Thymus (tissue), 11 donors: ENCODE results near the gene ZNF550. TPM values are rescaled to one million over a fixed set of nuclear protein-coding genes. Genes with fewer than 3 reads are reported as not detected.

Experiments used
- DNase-seq, 9 donors: peaks; one replicate each; pipeline ENCODE4 v3.0.0-alpha.2; 2013; ENCODE audit warnings: low spot score in 9 of 9, low read depth in 6 of 9, missing footprints in 1 of 9
- H3K27ac ChIP-seq, 2 donors: one replicate each; pipeline ENCODE4 v1.5.1; 2013; ENCODE audit warnings: control low read depth in 1 of 2, low read depth in 1 of 2, low read length in 1 of 2, mild to moderate bottlenecking in 1 of 2, moderate library complexity in 1 of 2
- H3K27me3 ChIP-seq, 2 donors: one replicate each; pipeline ENCODE4 v1.5.1; 2013; ENCODE audit warnings: low read length in 1 of 2; ENCODE audit not compliant: control insufficient read depth in 2 of 2, insufficient read depth in 1 of 2
- H3K36me3 ChIP-seq, 2 donors: one replicate each; pipeline ENCODE4 v1.5.1; 2013; ENCODE audit warnings: low read length in 1 of 2, mild to moderate bottlenecking in 1 of 2, moderate library complexity in 1 of 2; ENCODE audit not compliant: control insufficient read depth in 2 of 2, insufficient read depth in 2 of 2
- H3K4me1 ChIP-seq, 2 donors: one replicate each; pipeline ENCODE4 v1.5.1; 2013; ENCODE audit warnings: low read length in 2 of 2; ENCODE audit not compliant: control insufficient read depth in 2 of 2, insufficient read depth in 2 of 2
- H3K4me3 ChIP-seq, 2 donors: one replicate each; pipeline ENCODE4 v1.5.1; 2013; ENCODE audit warnings: low read length in 2 of 2, control low read depth in 1 of 2, mild to moderate bottlenecking in 1 of 2
- H3K9me3 ChIP-seq, 2 donors: one replicate each; pipeline ENCODE4 v1.5.1; 2013; ENCODE audit warnings: low read length in 1 of 2, mild to moderate bottlenecking in 1 of 2; ENCODE audit not compliant: control insufficient read depth in 2 of 2, insufficient read depth in 1 of 2
- WGBS: extraction: QIAGEN DNeasy Blood & Tissue Kit; methylation state at CpG from one replicate; pipeline ENCODE4 v1.1.7; 2013; 5-methylcytosine and 5-hydroxymethylcytosine counted together
- polyA plus RNA-seq: library from polyadenylated mRNA; stranded (reverse); fragments of 200-250 nt; gene quantifications from one replicate; pipeline ENCODE4 v1.2.3, GENCODE V29; 2013
- total RNA-seq: library from RNA; stranded (reverse); fragments of 120-200 nt; gene quantifications from one replicate; pipeline ENCODE4 v1.2.4, GENCODE V29; 2013
- donor health status: healthy.

The ZNF550 gene
- total and polyA plus RNA-seq, 2 donors = 8.0 to 11.8 TPM

DNA sequence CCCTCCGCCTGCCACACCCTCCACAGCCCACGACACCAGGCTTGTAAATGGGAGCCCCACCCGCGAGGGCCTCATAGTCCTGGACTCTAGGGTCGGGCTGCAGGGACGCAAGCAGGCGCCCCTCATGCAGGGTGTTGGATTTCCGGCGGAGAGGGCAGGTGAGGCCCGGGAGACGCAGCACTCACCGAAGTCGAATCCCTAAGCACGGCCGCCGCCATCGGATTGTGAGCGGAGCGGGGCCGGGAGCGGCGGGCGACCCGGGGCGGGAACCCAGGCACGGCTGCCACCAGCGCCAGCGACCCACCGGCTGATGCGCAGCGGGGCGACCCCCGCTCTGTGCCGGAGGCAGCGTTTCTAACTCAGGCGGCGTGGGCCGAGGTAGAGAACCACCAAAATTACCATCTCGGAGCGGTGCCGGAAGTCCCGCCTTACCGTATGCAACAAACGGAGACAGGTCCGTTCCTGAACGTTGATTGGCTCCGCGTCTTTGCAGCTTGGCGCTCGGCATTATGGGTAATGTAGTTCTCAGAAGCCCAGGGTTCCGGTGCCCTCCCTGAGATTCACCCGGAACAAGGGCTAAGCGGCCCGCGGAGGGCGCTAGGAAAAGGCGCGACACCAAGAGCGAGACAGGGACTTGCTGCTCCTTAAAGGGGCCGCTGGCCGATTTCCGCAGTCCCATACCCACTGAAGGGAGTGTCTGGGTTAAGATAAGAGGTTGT lies 19.0 kb upstream of the ZNF550 start, which contains the start of gene ZNF416:
Gene ZNF416 (minus strand): TSS at position 425 of the 719 bp plus-strand sequence. CDS start 207 bp downstream, at position 218.
- H3K9me3 ChIP-seq = peaks cover 25 to 56% of the 10 kb centered on the region in 2 donors
- peak within 1 kb of the TSS; percentile 75 to 85 for H3K4me3 ChIP-seq
- H3K27me3 ChIP-seq = no peaks in the 10 kb centered on the region
- H3K36me3 ChIP-seq = peaks cover 26 to 34% of the 10 kb centered on the region in 2 donors
- peaks cover 13 to 18% of the 10 kb centered on the region in 2 donors for H3K4me1 ChIP-seq
- under 1% methylated on average over 62 of the region's 62 CpGs for WGBS
- H3K27ac ChIP-seq = peak within 1 kb of the TSS; percentile 46 to 66
- peak; percentile 94 to 100 (median 99) for DNase-seq

DNA sequence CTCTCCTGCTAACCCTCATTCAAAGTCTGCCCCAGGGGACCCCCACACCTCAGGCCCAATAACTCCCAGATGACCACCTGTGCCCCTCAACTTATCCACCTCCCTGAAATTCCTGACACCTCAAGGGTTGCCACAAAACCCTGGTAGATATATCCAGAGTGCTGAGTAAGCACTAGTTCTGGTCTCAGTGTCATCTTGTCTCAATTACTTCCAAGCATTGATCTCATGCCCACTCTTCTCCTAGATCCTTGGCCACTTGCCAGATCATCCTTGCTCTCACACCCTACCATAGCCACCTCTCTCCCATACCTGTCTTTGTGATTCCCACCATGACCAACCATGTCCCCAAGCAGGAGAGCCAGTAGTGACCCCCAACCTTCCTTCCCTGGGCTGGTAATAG lies 17.0 kb upstream of the ZNF550 start:
- Histone ChIP-seq H3K27me3 (no peaks in the 10 kb centered on the region), H3K9me3 (peaks cover 37 to 53% of the 10 kb centered on the region in 2 donors), H3K36me3 (peaks cover 43 to 52% of the 10 kb centered on the region in 2 donors), H3K27ac (no peak overlapping the region), H3K4me1 (peaks cover 8 to 11% of the 10 kb centered on the region in 2 donors), H3K4me3 (no peak overlapping the region)
- no peak for DNase-seq

GRCh38 chr19:57572415-57572947 lies 12.8 kb upstream of the ZNF550 start:
- Histone ChIP-seq H3K4me3 (no peak overlapping the region), H3K9me3 (peaks cover 42 to 65% of the 10 kb centered on the region in 2 donors), H3K4me1 (no peaks in the 10 kb centered on the region), H3K27me3 (no peaks in the 10 kb centered on the region), H3K36me3 (peaks cover 43 to 52% of the 10 kb centered on the region in 2 donors), H3K27ac (no peak overlapping the region)
- DNase-seq = no peak
- 99% methylated on average over 3 of the region's 3 CpGs for WGBS

- Histone ChIP-seq H3K36me3 (peaks cover 35 to 40% of the 10 kb centered on the region in 2 donors), H3K4me1 (no peaks in the 10 kb centered on the region), H3K9me3 (peaks cover 43 to 64% of the 10 kb centered on the region in 2 donors), H3K27ac (no peak overlapping the region), H3K27me3 (no peaks in the 10 kb centered on the region), H3K4me3 (no peak overlapping the region)
- no peak for DNase-seq
Observed at GRCh38 chr19:57570707-57571106, 11.0 kb upstream of the ZNF550 start.

- 65% methylated on average over 7 of the region's 7 CpGs for WGBS
- H3K4me1 ChIP-seq = no peaks in the 10 kb centered on the region
- no peak overlapping the region for H3K27ac ChIP-seq
- peaks cover 16 to 40% of the 10 kb centered on the region in 2 donors for H3K9me3 ChIP-seq
- DNase-seq = peak in 1 of 9 donors; percentile 28
- no peaks in the 10 kb centered on the region for H3K27me3 ChIP-seq
- H3K4me3 ChIP-seq = no peak overlapping the region
- peaks cover 0 to 3% of the 10 kb centered on the region in 2 donors for H3K36me3 ChIP-seq
Observed at GRCh38 chr19:57566396-57567265, 7.0 kb upstream of the ZNF550 start.

DNA sequence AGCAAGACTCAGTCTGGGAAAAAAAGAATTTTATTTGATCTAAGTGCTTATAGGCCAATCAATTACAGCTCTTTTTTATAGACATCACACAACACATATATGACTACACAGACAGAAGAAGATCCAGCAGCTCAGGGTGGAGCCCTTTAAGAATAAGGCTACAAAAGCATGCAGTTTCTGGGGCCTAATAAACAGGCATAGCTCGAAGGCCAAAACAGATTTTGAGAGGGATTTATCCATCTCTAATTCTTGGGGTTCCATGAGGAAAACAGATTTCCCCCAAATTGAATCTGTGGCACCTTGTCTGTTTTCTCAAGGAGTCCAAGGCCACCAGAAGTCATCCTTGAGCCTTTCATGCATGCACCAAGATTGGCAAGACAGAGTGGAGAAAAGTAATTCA lies 3.9 kb upstream of the ZNF550 start:
- WGBS = 69% methylated on average over 1 of the region's 1 CpG

GRCh38 chr19:57560049-57560491 lies 407 bp upstream of the ZNF550 start:
- Histone ChIP-seq H3K27me3 (no peaks in the 10 kb centered on the region), H3K4me3 (peak overlapping the region; percentile 76 to 83), H3K9me3 (peaks cover 5 to 23% of the 10 kb centered on the region in 2 donors), H3K27ac (no peak overlapping the region), H3K36me3 (peaks cover 9 to 12% of the 10 kb centered on the region in 2 donors), H3K4me1 (peaks cover 10 to 14% of the 10 kb centered on the region in 2 donors)
- 39% methylated on average over 23 of the region's 23 CpGs for WGBS
- DNase-seq = no peak

More for the DNA sequence above, 3.9 kb upstream of the ZNF550 start:
- no peak for DNase-seq
- Histone ChIP-seq H3K27ac (no peak overlapping the region), H3K36me3 (no peaks in the 10 kb centered on the region), H3K9me3 (peaks cover 13 to 29% of the 10 kb centered on the region in 2 donors), H3K27me3 (no peaks in the 10 kb centered on the region), H3K4me1 (peaks cover 8 to 10% of the 10 kb centered on the region in 2 donors), H3K4me3 (no peak overlapping the region)

- DNase-seq = peak in 2 of 9 donors; percentile 13 to 39
- H3K4me3 ChIP-seq = peak overlapping the region; percentile 76 to 83
- peak overlapping the region in 1 of 2 donors; percentile 22 for H3K27ac ChIP-seq
- under 1% methylated on average over 22 of the region's 22 CpGs for WGBS
- H3K9me3 ChIP-seq = peaks cover 5 to 24% of the 10 kb centered on the region in 2 donors
- H3K27me3 ChIP-seq = no peaks in the 10 kb centered on the region
- H3K4me1 ChIP-seq = peaks cover 10 to 14% of the 10 kb centered on the region in 2 donors
- H3K36me3 ChIP-seq = peaks cover 19 to 22% of the 10 kb centered on the region in 2 donors
Observed at GRCh38 chr19:57559008-57559403, 657 bp downstream of the ZNF550 start.
